Endothelial cell of umbilical vein (primary cell): ENCODE results near the gene LRRC8C. TPM values are rescaled to one million over a fixed set of nuclear protein-coding genes. Genes with fewer than 3 reads are reported as not detected.

Experiments
- BruUV-seq: library from RNA; stranded (reverse); fragments of 400-500 nt; replicated peaks from 2 replicates; lab custom pipeline; 2021; lab: Mats Ljungman, UMichigan
- CTCF ChIA-PET: fragments of 300-600, 350-600 bp; sonication (Branson Sonifier 250); formaldehyde crosslinking; loops from one replicate; lab custom pipeline; 2021; ENCODE audit warnings: antibody characterized with exemption, inconsistent platforms; lab: Charles Lee
- POLR2A ChIA-PET: fragments of 300-600, 350-600 bp; sonication (Branson Sonifier 250); formaldehyde crosslinking; loops from one replicate; lab custom pipeline; 2021; ENCODE audit warnings: antibody characterized with exemption, inconsistent platforms; lab: Charles Lee
- DNase-seq: peaks from one replicate; pipeline ENCODE4 v3.0.0-alpha.2; 2011; ENCODE audit warnings: low read depth, low spot score
- FAIRE-seq: peaks from 2 replicates; lab custom pipeline; 2011; peaks lifted over from hg19 to GRCh38; lab: Jason Lieb, UNC
- H2AFZ ChIP-seq: 2 replicates; pipeline ENCODE4 v1.6.0; 2012; ENCODE audit warnings: low read depth, low read length, control low read depth, inconsistent platforms
- H3K27ac ChIP-seq: 2 replicates; pipeline ENCODE4 v1.5.1; 2011; ENCODE audit warnings: low read depth, mild to moderate bottlenecking, control low read depth, low read length, moderate library complexity; ENCODE audit not compliant: insufficient read depth
- H3K27me3 ChIP-seq, 2 experiments: 2 replicates each; pipeline versions ENCODE4 v1.6.0 to v1.6.1; 2011; ENCODE audit warnings: low read length in 2 of 2, mixed read lengths in 1 of 2; ENCODE audit not compliant: control insufficient read depth in 2 of 2, insufficient read depth in 2 of 2
- H3K36me3 ChIP-seq, 2 experiments: 2 replicates in 1 of 2; 3 replicates in 1 of 2; pipeline ENCODE4 v1.5.1; 2011; ENCODE audit warnings: low read length in 2 of 2, mild to moderate bottlenecking in 1 of 2, moderate library complexity in 1 of 2; ENCODE audit not compliant: control insufficient read depth in 2 of 2, insufficient read depth in 2 of 2; ENCODE audit errors: extremely low read depth in 1 of 2
- H3K4me1 ChIP-seq: 3 replicates; pipeline ENCODE4 v1.5.1; 2011; ENCODE audit warnings: mild to moderate bottlenecking, low read length; ENCODE audit not compliant: control insufficient read depth, insufficient read depth; ENCODE audit errors: extremely low read depth
- H3K4me2 ChIP-seq: 2 replicates; pipeline ENCODE4 v1.6.1; 2011; ENCODE audit warnings: low read length, control low read depth, mixed read lengths; ENCODE audit not compliant: insufficient read depth
- H3K4me3 ChIP-seq, 3 experiments: fragments of 200-600 bp in 1 of 3; sonication (generic), shearing (Covaris generic) in 1 of 3; replicated peaks in 1 of 3; 2 replicates each; pipeline ENCODE4 v1.5.1; 2011 to 2016; ENCODE audit warnings: control low read depth in 3 of 3, low read length in 3 of 3, mild to moderate bottlenecking in 2 of 3, inconsistent platforms in 1 of 3, low read depth in 1 of 3, moderate library complexity in 1 of 3; ENCODE audit not compliant: insufficient read depth in 1 of 3
- H3K79me2 ChIP-seq: 2 replicates; pipeline ENCODE4 v1.6.0; 2012; ENCODE audit warnings: low read length, inconsistent platforms; ENCODE audit not compliant: control insufficient read depth, insufficient read depth
- H3K9ac ChIP-seq: replicated peaks from 2 replicates; pipeline ENCODE3; 2011; ENCODE audit warnings: low read length, control low read depth; ENCODE audit not compliant: insufficient read depth; ENCODE audit errors: extremely low read depth
- H3K9me1 ChIP-seq: replicated peaks from 3 replicates; pipeline ENCODE4 v1.6.0; 2011; ENCODE audit warnings: mild to moderate bottlenecking, low read length; ENCODE audit not compliant: control insufficient read depth, insufficient read depth; ENCODE audit errors: extremely low read depth
- H3K9me3 ChIP-seq: replicated peaks from 2 replicates; pipeline ENCODE4 v1.5.1; 2012; ENCODE audit warnings: low read length, inconsistent platforms; ENCODE audit not compliant: control insufficient read depth, insufficient read depth
- H4K20me1 ChIP-seq: replicated peaks from 2 replicates; pipeline ENCODE3; 2011; ENCODE audit warnings: mild to moderate bottlenecking, low read length; ENCODE audit not compliant: control insufficient read depth, insufficient read depth; ENCODE audit errors: extremely low read depth
- CTCF ChIP-seq, 2 donors: IDR thresholded peaks; 1 replicate in 1 of 2; 2 replicates in 1 of 2; pipeline ENCODE4 v1.5.1; 2011; ENCODE audit warnings: low read length in 2 of 2, mild to moderate bottlenecking in 2 of 2, moderate library complexity in 2 of 2, control low read depth in 1 of 2, inconsistent platforms in 1 of 2, low read depth in 1 of 2; ENCODE audit not compliant: insufficient read depth in 1 of 2; ENCODE audit errors: extremely low read depth in 1 of 2
- FOS ChIP-seq: IDR thresholded peaks from 2 replicates; pipeline ENCODE4 v1.6.1; 2011; ENCODE audit warnings: mild to moderate bottlenecking, low read length, moderate library complexity, borderline replicate concordance; ENCODE audit not compliant: insufficient read depth
- GATA2 ChIP-seq: IDR thresholded peaks from 2 replicates; pipeline ENCODE4 v1.7.0; 2011; ENCODE audit warnings: low read depth, mild to moderate bottlenecking, moderate library complexity, mixed read lengths, low read length; ENCODE audit not compliant: insufficient read length, insufficient read depth
- JUN ChIP-seq: IDR thresholded peaks from 2 replicates; pipeline ENCODE4 v1.6.1; 2011; ENCODE audit warnings: borderline replicate concordance, low read depth; ENCODE audit not compliant: insufficient read length, insufficient read depth
- MAX ChIP-seq: IDR thresholded peaks from 2 replicates; pipeline ENCODE4 v1.6.1; 2011; ENCODE audit not compliant: insufficient read depth, insufficient read length
- POLR2A ChIP-seq: IDR thresholded peaks from 2 replicates; pipeline ENCODE4 v1.6.1; 2012; ENCODE audit warnings: low read depth, mild to moderate bottlenecking, control low read depth, low read length
- POLR2AphosphoS5 ChIP-seq: IDR thresholded peaks from 2 replicates; pipeline ENCODE4 v1.6.1; 2012; ENCODE audit warnings: low read depth, mild to moderate bottlenecking, control low read depth, low read length, moderate library complexity; ENCODE audit not compliant: insufficient read depth
- dilution Hi-C: fragments of 300-500 bp; cut with MboI; formaldehyde crosslinking; loops from one replicate; pipeline ENCODE4 v1.15.0; 2019; ENCODE audit warnings: low sequenced_read_pairs; ENCODE audit not compliant: extremely low pct_ligation_motif_present
- intact Hi-C: fragments of 100-400 bp; cut with micrococcal nuclease; formaldehyde crosslinking; loops from one replicate; pipeline ENCODE4 v1.10.0; 2022
- polyA plus RNA-seq, 4 experiments: library from polyadenylated mRNA; depleted of rRNA in 3 of 4; stranded (reverse) in 3 of 4; unstranded in 1 of 4; fragments of >200 nt; gene quantifications; 2 replicates each; pipeline versions ENCODE4 v1.2.1 to v1.2.3, GENCODE V29; 2011 to 2012; ENCODE audit warnings: missing spikeins in 1 of 4
- total RNA-seq: library from RNA; stranded (reverse); gene quantifications from 2 replicates; pipeline ENCODE4 v1.2.3, GENCODE V29; 2021

The LRRC8C gene
- total and polyA plus RNA-seq, 2 donors (not counting 3 experiments of a cell fraction or from before 2014, with no cell fraction given) = 33.6 to 51.5 TPM

- no peak overlapping the region for H3K4me2 ChIP-seq
- no peaks in the 10 kb centered on the region for H4K20me1 ChIP-seq
- H3K27ac ChIP-seq = no peak overlapping the region
- H3K79me2 ChIP-seq = no peaks in the 10 kb centered on the region
- TF ChIP-seq FOS = no peak
- TF ChIP-seq JUN = no peak
- TF ChIP-seq POLR2A = no peak
- TF ChIP-seq MAX = no peak
- TF ChIP-seq CTCF (IDR thresholded peaks at IDR 0.05; ENCODE audit: extremely low read depth in 1 of 2, insufficient read depth in 1 of 2, low read depth in 1 of 2, low read length in 2 of 2) = peak; percentile 33 to 48
- TF ChIP-seq POLR2AphosphoS5 = no peak
- TF ChIP-seq GATA2 = no peak
- dilution Hi-C loops (no loop called here), intact Hi-C loops (loop anchor here (1.0 kb wide), 3 partner anchors 78 to 165 kb away; no protein-coding TSS in a partner anchor)
- FAIRE-seq (no peak), DNase-seq (peak; percentile 68)
- no peak overlapping the region for H2AFZ ChIP-seq
- peaks cover 1% of the 10 kb centered on the region for H3K4me1 ChIP-seq
- H3K36me3 ChIP-seq = no peaks in the 10 kb centered on the region
- ChIA-PET POLR2A (no interaction called here), CTCF (interaction anchor here (0.6 to 8.1 kb wide), 22 partner anchors 9 to 513 kb away, joined by 3 to 111 read pairs (median 4); no protein-coding TSS in a partner anchor)
- H3K4me3 ChIP-seq = no peak overlapping the region
- no TSS peak for BruUV-seq
- no peaks in the 10 kb centered on the region for H3K27me3 ChIP-seq
- no peaks in the 10 kb centered on the region for H3K9me3 ChIP-seq
- no peaks in the 10 kb centered on the region for H3K9me1 ChIP-seq
- H3K9ac ChIP-seq = no peak overlapping the region
Observed at GRCh38 chr1:89598450-89599331, 34.2 kb upstream of the LRRC8C start.
